Tibial nerve (tissue), 4 donors: Measurements from ENCODE around the gene PPM1L. TPM values are rescaled to one million over a fixed set of nuclear protein-coding genes. Genes with fewer than 3 reads are reported as not detected.

Experiments used
- DNase-seq, 2 donors: peaks; one replicate each; pipeline ENCODE4 v3.0.0-alpha.2; 2019; ENCODE audit warnings: low spot score in 2 of 2
- H3K27ac ChIP-seq, 4 donors: fragments of 200-600 bp; sonication (generic) in 3 of 4; one replicate each; pipeline ENCODE4 v1.5.1; 2017 to 2019; ENCODE audit warnings: mild to moderate bottlenecking in 1 of 4
- H3K27me3 ChIP-seq, 2 donors: fragments of 200-600 bp; sonication (generic) in 1 of 2; one replicate each; pipeline versions ENCODE4 v1.5.1 to v1.6.0; 2017 to 2019
- H3K36me3 ChIP-seq, 3 donors: fragments of 200-600 bp; sonication (generic); one replicate each; pipeline ENCODE4 v1.5.1; 2018 to 2019
- H3K4me1 ChIP-seq, 4 donors: fragments of 200-600 bp; sonication (generic) in 3 of 4; one replicate each; pipeline ENCODE4 v1.5.1; 2017 to 2019
- H3K4me3 ChIP-seq, 4 donors: fragments of 200-600 bp; sonication (generic) in 3 of 4; one replicate each; pipeline ENCODE4 v1.5.1; 2017 to 2019; ENCODE audit warnings: mild to moderate bottlenecking in 1 of 4, moderate library complexity in 1 of 4
- H3K9me3 ChIP-seq, 4 donors: fragments of 200-600 bp; sonication (generic) in 3 of 4; one replicate each; pipeline ENCODE4 v1.5.1; 2017 to 2019
- CTCF ChIP-seq, 5 experiments: fragments of 200-600 bp in 3 of 5; fragments of 450-650 bp in 2 of 5; sonication (generic) in 3 of 5; IDR thresholded peaks; one replicate each; pipeline ENCODE4 v1.5.1; 2016 to 2019; ENCODE audit warnings: antibody characterized with exemption in 5 of 5, mild to moderate bottlenecking in 3 of 5, moderate library complexity in 2 of 5
- EP300 ChIP-seq, 2 donors: sonication (generic); formaldehyde crosslinking; IDR thresholded peaks; one replicate each; pipeline ENCODE4 v1.6.1; 2017; ENCODE audit warnings: antibody characterized with exemption in 2 of 2, mild to moderate bottlenecking in 1 of 2
- POLR2A ChIP-seq, 2 donors: fragments of 450-650 bp; IDR thresholded peaks; one replicate each; pipeline ENCODE4 v1.6.1; 2017; ENCODE audit warnings: antibody characterized with exemption in 2 of 2, mild to moderate bottlenecking in 2 of 2, moderate library complexity in 2 of 2
- WGBS, 2 donors: methylation state at CpG; one replicate each; pipeline ENCODE4 v1.1.5; 2018; 5-methylcytosine and 5-hydroxymethylcytosine counted together
- total RNA-seq, 4 donors: library from RNA; depleted of rRNA; stranded (reverse); fragments of >200 nt; gene quantifications; one replicate each; pipeline ENCODE4 v1.1.0, GENCODE V29; 2016

Gene PPM1L
- total RNA-seq, 4 donors from 2014 or later, result 13.2 to 41.0 (median 24.3) TPM

GRCh38 chr3:161038725-161039124 lies 282.7 kb downstream of the PPM1L start:
- Histone ChIP-seq H3K4me1 (no peaks in the 10 kb centered on the region), H3K27me3 (no peaks in the 10 kb centered on the region), H3K9me3 (peaks cover 0 to 3% (median 0%) of the 10 kb centered on the region in 4 donors), H3K27ac (no peak overlapping the region), H3K36me3 (no peaks in the 10 kb centered on the region), H3K4me3 (no peak overlapping the region)
- no peak for DNase-seq
- WGBS, 2 donors, result 71 to 76% methylated on average over 3 of the region's 3 CpGs
- no peak for TF ChIP-seq EP300 (IDR thresholded peaks at IDR 0.05)
- no peak for TF ChIP-seq POLR2A (IDR thresholded peaks at IDR 0.05)
- no peak for TF ChIP-seq CTCF (IDR thresholded peaks at IDR 0.05)

- Histone ChIP-seq H3K4me3 (no peak overlapping the region), H3K27me3 (no peaks in the 10 kb centered on the region), H3K27ac (no peak overlapping the region), H3K4me1 (no peaks in the 10 kb centered on the region), H3K9me3 (peaks cover 0 to 3% (median 0%) of the 10 kb centered on the region in 4 donors), H3K36me3 (no peaks in the 10 kb centered on the region)
- no peak for DNase-seq
- WGBS, 2 donors, result 51 to 63% methylated on average over 2 of the region's 2 CpGs
- no peak for TF ChIP-seq POLR2A (IDR thresholded peaks at IDR 0.05)
- no peak for TF ChIP-seq CTCF (IDR thresholded peaks at IDR 0.05)
- no peak for TF ChIP-seq EP300 (IDR thresholded peaks at IDR 0.05)
These were observed 286.0 kb downstream of the PPM1L start for GRCh38 chr3:161042023-161042501.

GRCh38 chr3:161043336-161044035 lies 287.5 kb downstream of the PPM1L start:
- DNase-seq, result no peak
- TF ChIP-seq POLR2A (IDR thresholded peaks at IDR 0.05), result no peak
- no peak for TF ChIP-seq CTCF (IDR thresholded peaks at IDR 0.05)
- TF ChIP-seq EP300 (IDR thresholded peaks at IDR 0.05), result no peak
- H3K36me3 ChIP-seq, result no peaks in the 10 kb centered on the region
- no peak overlapping the region for H3K4me3 ChIP-seq
- H3K4me1 ChIP-seq, result no peaks in the 10 kb centered on the region
- no peak overlapping the region for H3K27ac ChIP-seq
- H3K27me3 ChIP-seq, result no peaks in the 10 kb centered on the region
- 71 to 75% methylated on average over 5 of the region's 5 CpGs for WGBS, 2 donors
- peaks cover 0 to 7% (median 0%) of the 10 kb centered on the region in 4 donors for H3K9me3 ChIP-seq

GRCh38 chr3:161049683-161050248 lies 293.7 kb downstream of the PPM1L start:
- DNase-seq, result no peak
- TF ChIP-seq EP300 (IDR thresholded peaks at IDR 0.05) (no peak), CTCF (IDR thresholded peaks at IDR 0.05) (no peak), POLR2A (IDR thresholded peaks at IDR 0.05) (no peak)
- Histone ChIP-seq H3K4me1 (no peaks in the 10 kb centered on the region), H3K27me3 (no peaks in the 10 kb centered on the region), H3K9me3 (peaks cover 0 to 4% (median 0%) of the 10 kb centered on the region in 4 donors), H3K4me3 (no peak overlapping the region), H3K27ac (no peak overlapping the region), H3K36me3 (no peaks in the 10 kb centered on the region)
- 77 to 87% methylated on average over 4 of the region's 4 CpGs for WGBS, 2 donors

- no peak overlapping the region for H3K4me3 ChIP-seq
- H3K9me3 ChIP-seq, result peaks cover 0 to 4% (median 0%) of the 10 kb centered on the region in 4 donors
- TF ChIP-seq EP300 (IDR thresholded peaks at IDR 0.05) (no peak), POLR2A (IDR thresholded peaks at IDR 0.05) (no peak), CTCF (IDR thresholded peaks at IDR 0.05) (no peak)
- H3K4me1 ChIP-seq, result no peaks in the 10 kb centered on the region
- H3K36me3 ChIP-seq, result no peaks in the 10 kb centered on the region
- H3K27me3 ChIP-seq, result no peaks in the 10 kb centered on the region
- no peak for DNase-seq
- 85 to 90% methylated on average over 3 of the region's 3 CpGs for WGBS, 2 donors
- no peak overlapping the region for H3K27ac ChIP-seq
These were observed 294.9 kb downstream of the PPM1L start for GRCh38 chr3:161050935-161051334.
